Chondrocyte (in vitro differentiated cells): Measurements from ENCODE around the gene ARHGAP44. TPM values are rescaled to one million over a fixed set of nuclear protein-coding genes. Genes with fewer than 3 reads are reported as not detected.

ENCODE experiments used
- DNase-seq: peaks from one replicate; pipeline ENCODE4 v3.0.0; 2021; ENCODE audit warnings: mixed read lengths, low spot score
- H3K27ac Mint-ChIP-seq: one replicate; pipeline ENCODE4 v1.8.0; 2021; ENCODE audit warnings: mild to moderate bottlenecking, moderate library complexity, mixed read lengths; ENCODE audit not compliant: unreplicated experiment
- H3K27me3 Mint-ChIP-seq: 2 replicates; pipeline ENCODE4 v1.8.0; 2021; ENCODE audit warnings: low read depth, mixed read lengths
- H3K36me3 Mint-ChIP-seq: 2 replicates; pipeline ENCODE4 v1.8.0; 2021; ENCODE audit warnings: low read depth, mixed read lengths
- H3K4me1 Mint-ChIP-seq: 2 replicates; pipeline ENCODE4 v1.8.0; 2021; ENCODE audit warnings: low read depth, mild to moderate bottlenecking, mixed read lengths
- H3K4me3 Mint-ChIP-seq: one replicate; pipeline ENCODE4 v1.8.0; 2021; ENCODE audit warnings: mild to moderate bottlenecking, moderate library complexity, mixed read lengths; ENCODE audit not compliant: unreplicated experiment
- H3K9me3 Mint-ChIP-seq: 2 replicates; pipeline ENCODE4 v1.8.0; 2021; ENCODE audit warnings: low read depth, mixed read lengths
- total RNA-seq: library from RNA; stranded (reverse); gene quantifications from 3 replicates; pipeline ENCODE4 v1.2.1, GENCODE V29; 2021
- TF ChIP-seq, protein P1 (sequence below): fragments of 200-600 bp; sonication (generic); IDR thresholded peaks from 2 replicates; pipeline ENCODE4 v1.5.0; 2021; ENCODE audit warnings: antibody characterized with exemption, mild to moderate bottlenecking, moderate library complexity

Gene ARHGAP44
- total RNA-seq, 1 donor from 2014 or later: 5.7 TPM

- H3K36me3 Mint-ChIP-seq: peaks cover 13% of the 10 kb centered on the region
- H3K27me3 Mint-ChIP-seq: no peaks in the 10 kb centered on the region
- no peak overlapping the region for H3K27ac Mint-ChIP-seq
- peaks cover 17% of the 10 kb centered on the region for H3K9me3 Mint-ChIP-seq
- TF ChIP-seq, protein P1, sequence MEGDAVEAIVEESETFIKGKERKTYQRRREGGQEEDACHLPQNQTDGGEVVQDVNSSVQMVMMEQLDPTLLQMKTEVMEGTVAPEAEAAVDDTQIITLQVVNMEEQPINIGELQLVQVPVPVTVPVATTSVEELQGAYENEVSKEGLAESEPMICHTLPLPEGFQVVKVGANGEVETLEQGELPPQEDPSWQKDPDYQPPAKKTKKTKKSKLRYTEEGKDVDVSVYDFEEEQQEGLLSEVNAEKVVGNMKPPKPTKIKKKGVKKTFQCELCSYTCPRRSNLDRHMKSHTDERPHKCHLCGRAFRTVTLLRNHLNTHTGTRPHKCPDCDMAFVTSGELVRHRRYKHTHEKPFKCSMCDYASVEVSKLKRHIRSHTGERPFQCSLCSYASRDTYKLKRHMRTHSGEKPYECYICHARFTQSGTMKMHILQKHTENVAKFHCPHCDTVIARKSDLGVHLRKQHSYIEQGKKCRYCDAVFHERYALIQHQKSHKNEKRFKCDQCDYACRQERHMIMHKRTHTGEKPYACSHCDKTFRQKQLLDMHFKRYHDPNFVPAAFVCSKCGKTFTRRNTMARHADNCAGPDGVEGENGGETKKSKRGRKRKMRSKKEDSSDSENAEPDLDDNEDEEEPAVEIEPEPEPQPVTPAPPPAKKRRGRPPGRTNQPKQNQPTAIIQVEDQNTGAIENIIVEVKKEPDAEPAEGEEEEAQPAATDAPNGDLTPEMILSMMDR: no peak
- no peak for DNase-seq
- H3K4me3 Mint-ChIP-seq: no peak overlapping the region
- H3K4me1 Mint-ChIP-seq: no peaks in the 10 kb centered on the region
Observed at GRCh38 chr17:12902046-12902445, 112.7 kb downstream of the ARHGAP44 start.

DNA sequence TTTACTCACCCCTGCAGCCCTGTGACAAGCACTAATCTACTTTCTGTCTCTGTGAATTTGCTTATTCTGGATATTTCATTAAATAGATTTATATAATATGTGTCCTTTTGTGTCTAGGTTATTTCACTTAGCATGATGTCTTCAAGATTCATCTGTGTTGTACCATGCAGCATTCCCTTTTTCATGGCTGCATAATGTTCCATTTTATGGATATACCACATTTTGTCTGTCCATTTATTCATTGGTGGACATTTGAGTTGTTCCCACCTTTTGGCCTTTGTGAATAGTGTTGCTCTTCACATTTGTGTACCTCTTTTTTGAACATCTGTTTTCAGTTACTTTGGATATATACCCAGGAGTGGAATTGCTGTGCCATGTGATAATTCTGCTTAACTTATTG, 118.2 kb downstream of the ARHGAP44 start:
- H3K27ac Mint-ChIP-seq: no peak overlapping the region
- H3K9me3 Mint-ChIP-seq: peaks cover 10% of the 10 kb centered on the region
- peaks cover 3% of the 10 kb centered on the region for H3K36me3 Mint-ChIP-seq
- TF ChIP-seq, protein P1: no peak
- H3K4me3 Mint-ChIP-seq: no peak overlapping the region
- H3K4me1 Mint-ChIP-seq: no peaks in the 10 kb centered on the region
- DNase-seq: no peak
- H3K27me3 Mint-ChIP-seq: no peaks in the 10 kb centered on the region

- Mint-ChIP-seq H3K27ac (no peak overlapping the region), H3K27me3 (no peaks in the 10 kb centered on the region), H3K9me3 (peaks cover 8% of the 10 kb centered on the region), H3K36me3 (peaks cover 1% of the 10 kb centered on the region), H3K4me3 (no peak overlapping the region), H3K4me1 (no peaks in the 10 kb centered on the region)
- DNase-seq: no peak
- TF ChIP-seq, protein P1: no peak
Observed at GRCh38 chr17:12909046-12909445, 119.7 kb downstream of the ARHGAP44 start.

- Mint-ChIP-seq H3K4me3 (no peak overlapping the region), H3K9me3 (peaks cover 8% of the 10 kb centered on the region)
Observed at GRCh38 chr17:12909511-12909910, 120.2 kb downstream of the ARHGAP44 start.

GRCh38 chr17:12911239-12911638, 121.9 kb downstream of the ARHGAP44 start:
- Mint-ChIP-seq H3K9me3 (peaks cover 8% of the 10 kb centered on the region), H3K36me3 (peaks cover 5% of the 10 kb centered on the region), H3K4me3 (no peak overlapping the region), H3K4me1 (no peaks in the 10 kb centered on the region), H3K27me3 (no peaks in the 10 kb centered on the region), H3K27ac (no peak overlapping the region)
- TF ChIP-seq, protein P1: no peak
- no peak for DNase-seq

More at GRCh38 chr17:12909511-12909910, 120.2 kb downstream of the ARHGAP44 start:
- DNase-seq: no peak
- H3K36me3 Mint-ChIP-seq: no peaks in the 10 kb centered on the region
- TF ChIP-seq, protein P1: no peak
- H3K27ac Mint-ChIP-seq: no peak overlapping the region
- H3K27me3 Mint-ChIP-seq: no peaks in the 10 kb centered on the region
- no peaks in the 10 kb centered on the region for H3K4me1 Mint-ChIP-seq
